ENCODE measurements around the gene STEAP1B. TPM values are rescaled to one million over a fixed set of nuclear protein-coding genes. Genes with fewer than 3 reads are reported as not detected.

Gene STEAP1B
- polyA plus RNA-seq, 3 donors, result 0.16 TPM; not detected in 2

DNA sequence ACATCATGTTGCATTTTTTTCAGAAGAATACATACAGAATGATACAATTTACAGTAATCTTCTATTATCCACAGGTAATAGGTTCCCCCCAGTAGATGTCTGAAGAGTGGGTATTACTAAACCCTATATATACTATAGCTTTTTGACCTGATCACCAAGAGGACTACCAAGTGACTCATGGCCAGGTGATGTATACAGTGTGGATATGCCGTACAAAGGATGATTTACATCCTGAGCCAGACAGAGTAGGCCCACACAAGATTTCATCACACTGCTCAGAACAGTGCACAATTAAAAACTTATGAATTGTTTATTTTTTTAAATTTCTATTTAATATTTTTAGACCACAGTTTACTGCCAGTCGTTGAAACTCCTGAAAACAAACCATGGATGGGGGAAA lies 70.6 kb downstream of the STEAP1B start:
- WGBS (ENCODE audit: insufficient coverage), result no CpG with 5 or more reads among the region's 2 CpGs
- no peak overlapping the region for H3K4me2 ChIP-seq (replicated peaks; ENCODE audit: extremely low read depth, low read length, poor library complexity, severe bottlenecking)
- H4K20me1 ChIP-seq (ENCODE audit: insufficient read depth, low read length), result no peaks in the 10 kb centered on the region
- H3K36me3 Mint-ChIP-seq, result no peaks in the 10 kb centered on the region
- peaks cover 0 to 2% (median 0%) of the 10 kb centered on the region in 3 donors for H3K27me3 Mint-ChIP-seq (ENCODE audit: low read depth in 3 of 3)
- H3K4me3 Mint-ChIP-seq, result no peak overlapping the region
- H3K4me1 ChIP-seq (ENCODE audit: control insufficient read depth in 1 of 2, insufficient read depth in 2 of 2, low read length in 2 of 2), result no peaks in the 10 kb centered on the region
- no peak overlapping the region for H3K27ac ChIP-seq (ENCODE audit: low read depth in 1 of 2, low read length in 2 of 2)
- peaks cover 2% of the 10 kb centered on the region for H3K4me1 Mint-ChIP-seq
- H2AFZ ChIP-seq (ENCODE audit: insufficient read depth, low read depth, low read length, poor library complexity, severe bottlenecking), result no peak overlapping the region
- H3K9me3 Mint-ChIP-seq, result peaks cover 0 to 2% (median 0%) of the 10 kb centered on the region in 7 donors
- no peak overlapping the region for H3K9ac ChIP-seq (ENCODE audit: insufficient read depth, low read length, poor library complexity, severe bottlenecking)
- H3K4me3 ChIP-seq (replicated peaks in 1 of 3; ENCODE audit: low read depth in 2 of 3, low read length in 3 of 3), result no peak overlapping the region
- TF ChIP-seq, protein P1, sequence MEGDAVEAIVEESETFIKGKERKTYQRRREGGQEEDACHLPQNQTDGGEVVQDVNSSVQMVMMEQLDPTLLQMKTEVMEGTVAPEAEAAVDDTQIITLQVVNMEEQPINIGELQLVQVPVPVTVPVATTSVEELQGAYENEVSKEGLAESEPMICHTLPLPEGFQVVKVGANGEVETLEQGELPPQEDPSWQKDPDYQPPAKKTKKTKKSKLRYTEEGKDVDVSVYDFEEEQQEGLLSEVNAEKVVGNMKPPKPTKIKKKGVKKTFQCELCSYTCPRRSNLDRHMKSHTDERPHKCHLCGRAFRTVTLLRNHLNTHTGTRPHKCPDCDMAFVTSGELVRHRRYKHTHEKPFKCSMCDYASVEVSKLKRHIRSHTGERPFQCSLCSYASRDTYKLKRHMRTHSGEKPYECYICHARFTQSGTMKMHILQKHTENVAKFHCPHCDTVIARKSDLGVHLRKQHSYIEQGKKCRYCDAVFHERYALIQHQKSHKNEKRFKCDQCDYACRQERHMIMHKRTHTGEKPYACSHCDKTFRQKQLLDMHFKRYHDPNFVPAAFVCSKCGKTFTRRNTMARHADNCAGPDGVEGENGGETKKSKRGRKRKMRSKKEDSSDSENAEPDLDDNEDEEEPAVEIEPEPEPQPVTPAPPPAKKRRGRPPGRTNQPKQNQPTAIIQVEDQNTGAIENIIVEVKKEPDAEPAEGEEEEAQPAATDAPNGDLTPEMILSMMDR (IDR thresholded peaks at IDR 0.05), result no peak
- H3K27ac Mint-ChIP-seq, result no peak overlapping the region
- H3K27me3 ChIP-seq (ENCODE audit: control insufficient read depth in 2 of 2, insufficient read depth in 2 of 2, low read length in 2 of 2), result no peaks in the 10 kb centered on the region
- no peaks in the 10 kb centered on the region for H3K79me2 ChIP-seq (ENCODE audit: insufficient read depth, low read length)
- H3K9me3 ChIP-seq (replicated peaks in 1 of 2; ENCODE audit: control insufficient read depth in 1 of 2, insufficient read depth in 1 of 2, low read length in 2 of 2), result no peaks in the 10 kb centered on the region
- no peak for DNase-seq
- no peaks in the 10 kb centered on the region for H3K36me3 ChIP-seq (replicated peaks in 1 of 2; ENCODE audit: control insufficient read depth in 1 of 2, insufficient read depth in 2 of 2, low read length in 2 of 2)
- intact Hi-C loops (cut with micrococcal nuclease), result no loop called here

DNA sequence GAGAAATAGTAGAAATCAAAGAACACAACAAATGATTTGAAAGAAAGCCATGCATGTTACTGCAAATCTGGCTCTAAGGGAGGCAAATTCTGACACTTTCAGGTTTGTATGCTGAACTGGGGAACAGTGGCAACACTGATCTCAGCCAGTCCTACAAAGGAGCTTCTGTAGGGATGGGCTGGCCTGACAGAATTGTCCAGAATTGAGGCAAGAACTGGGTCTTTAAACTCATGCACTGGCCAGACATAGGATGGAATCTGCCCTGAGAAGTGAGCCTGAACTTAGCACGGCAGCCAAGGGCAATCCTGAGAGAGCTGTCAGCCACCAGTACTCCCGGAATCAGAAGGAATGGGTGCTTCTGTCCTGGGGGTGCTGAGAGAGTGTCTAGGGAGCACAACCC lies 72.1 kb downstream of the STEAP1B start:
- Histone ChIP-seq H4K20me1 (ENCODE audit: insufficient read depth, low read length) (no peaks in the 10 kb centered on the region), H3K4me2 (replicated peaks; ENCODE audit: extremely low read depth, low read length, poor library complexity, severe bottlenecking) (no peak overlapping the region), H3K4me1 (ENCODE audit: control insufficient read depth in 1 of 2, insufficient read depth in 2 of 2, low read length in 2 of 2) (no peaks in the 10 kb centered on the region), H3K27ac (ENCODE audit: low read depth in 1 of 2, low read length in 2 of 2) (no peak overlapping the region), H3K9ac (ENCODE audit: insufficient read depth, low read length, poor library complexity, severe bottlenecking) (no peak overlapping the region), H3K4me3 (replicated peaks in 1 of 3; ENCODE audit: low read depth in 2 of 3, low read length in 3 of 3) (no peak overlapping the region), H3K36me3 (replicated peaks in 1 of 2; ENCODE audit: control insufficient read depth in 1 of 2, insufficient read depth in 2 of 2, low read length in 2 of 2) (no peaks in the 10 kb centered on the region), H3K9me3 (replicated peaks in 1 of 2; ENCODE audit: control insufficient read depth in 1 of 2, insufficient read depth in 1 of 2, low read length in 2 of 2) (no peaks in the 10 kb centered on the region), H3K79me2 (ENCODE audit: insufficient read depth, low read length) (no peaks in the 10 kb centered on the region), H2AFZ (ENCODE audit: insufficient read depth, low read depth, low read length, poor library complexity, severe bottlenecking) (no peak overlapping the region), H3K27me3 (ENCODE audit: control insufficient read depth in 2 of 2, insufficient read depth in 2 of 2, low read length in 2 of 2) (no peaks in the 10 kb centered on the region)
- Mint-ChIP-seq H3K9me3 (no peaks in the 10 kb centered on the region), H3K4me3 (no peak overlapping the region), H3K4me1 (peaks cover 2% of the 10 kb centered on the region), H3K36me3 (no peaks in the 10 kb centered on the region), H3K27ac (no peak overlapping the region), H3K27me3 (ENCODE audit: low read depth in 3 of 3) (peaks cover 0 to 2% (median 1%) of the 10 kb centered on the region in 3 donors)
- intact Hi-C loops (cut with micrococcal nuclease), result no loop called here
- DNase-seq, result no peak
- TF ChIP-seq, protein P1 (IDR thresholded peaks at IDR 0.05), result no peak
- WGBS (ENCODE audit: insufficient coverage), result 83% methylated on average over 1 of the region's 2 CpGs
